Measurements from ENCODE around the gene HECW1. TPM values are rescaled to one million over a fixed set of nuclear protein-coding genes. Genes with fewer than 3 reads are reported as not detected.

The HECW1 gene
- total and polyA plus RNA-seq, 2 donors (not counting 1 experiment from before 2014, with no cell fraction given), result not detected

- ATAC-seq (ENCODE audit: low read depth) (no peak), DNase-seq (no peak)
- intact Hi-C loops (cut with micrococcal nuclease), result no loop called here
- no peak overlapping the region for H3K4me2 ChIP-seq (replicated peaks; ENCODE audit: low read depth, low read length, poor library complexity, severe bottlenecking)
- H3K27ac ChIP-seq (ENCODE audit: low read length in 2 of 2), result no peak overlapping the region
- no peak overlapping the region for H2AFZ ChIP-seq (ENCODE audit: insufficient read depth, low read depth, low read length, poor library complexity, severe bottlenecking)
- H3K4me1 ChIP-seq (ENCODE audit: control insufficient read depth in 2 of 2, insufficient read depth in 2 of 2, low read length in 2 of 2), result no peaks in the 10 kb centered on the region
- Mint-ChIP-seq H3K9me3 (ENCODE audit: insufficient read depth) (peaks cover 4% of the 10 kb centered on the region), H3K4me1 (no peaks in the 10 kb centered on the region), H3K27ac (no peak overlapping the region), H3K4me3 (no peak overlapping the region), H3K27me3 (peaks cover 17% of the 10 kb centered on the region)
- ChIA-PET CTCF (no interaction called here), POLR2A (no interaction called here)
- no peak overlapping the region for H3K4me3 ChIP-seq (ENCODE audit: control extremely low read depth in 1 of 5, extremely low read depth in 1 of 5, insufficient read depth in 1 of 5, low read depth in 2 of 5, low read length in 4 of 5)
- no peaks in the 10 kb centered on the region for H3K79me2 ChIP-seq (ENCODE audit: control insufficient read depth, insufficient read depth, low read length)
- H3K27me3 ChIP-seq (replicated peaks in 1 of 4; ENCODE audit: control extremely low read depth in 1 of 4, control insufficient read depth in 3 of 4, insufficient read depth in 4 of 4, low read length in 3 of 4), result peaks cover 0 to 2% (median 0%) of the 10 kb centered on the region in 4 experiments
- WGBS (ENCODE audit: insufficient coverage), result 8% methylated on average over 2 of the region's 2 CpGs
- H3K9me3 ChIP-seq (ENCODE audit: control extremely low read depth in 1 of 3, control insufficient read depth in 2 of 3, insufficient read depth in 1 of 3, low read length in 2 of 3), result peaks cover 0 to 8% (median 0%) of the 10 kb centered on the region in 3 donors
- TF ChIP-seq EZH2 (IDR thresholded peaks at IDR 0.05; ENCODE audit: borderline replicate concordance, insufficient read depth, low read depth, low read length, poor library complexity, severe bottlenecking), result no peak
- TF ChIP-seq, protein P1, sequence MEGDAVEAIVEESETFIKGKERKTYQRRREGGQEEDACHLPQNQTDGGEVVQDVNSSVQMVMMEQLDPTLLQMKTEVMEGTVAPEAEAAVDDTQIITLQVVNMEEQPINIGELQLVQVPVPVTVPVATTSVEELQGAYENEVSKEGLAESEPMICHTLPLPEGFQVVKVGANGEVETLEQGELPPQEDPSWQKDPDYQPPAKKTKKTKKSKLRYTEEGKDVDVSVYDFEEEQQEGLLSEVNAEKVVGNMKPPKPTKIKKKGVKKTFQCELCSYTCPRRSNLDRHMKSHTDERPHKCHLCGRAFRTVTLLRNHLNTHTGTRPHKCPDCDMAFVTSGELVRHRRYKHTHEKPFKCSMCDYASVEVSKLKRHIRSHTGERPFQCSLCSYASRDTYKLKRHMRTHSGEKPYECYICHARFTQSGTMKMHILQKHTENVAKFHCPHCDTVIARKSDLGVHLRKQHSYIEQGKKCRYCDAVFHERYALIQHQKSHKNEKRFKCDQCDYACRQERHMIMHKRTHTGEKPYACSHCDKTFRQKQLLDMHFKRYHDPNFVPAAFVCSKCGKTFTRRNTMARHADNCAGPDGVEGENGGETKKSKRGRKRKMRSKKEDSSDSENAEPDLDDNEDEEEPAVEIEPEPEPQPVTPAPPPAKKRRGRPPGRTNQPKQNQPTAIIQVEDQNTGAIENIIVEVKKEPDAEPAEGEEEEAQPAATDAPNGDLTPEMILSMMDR (IDR thresholded peaks at IDR 0.05), result no peak
- no peak overlapping the region for H3K9ac ChIP-seq (ENCODE audit: low read length)
- no peaks in the 10 kb centered on the region for H3K36me3 ChIP-seq (replicated peaks in 1 of 2; ENCODE audit: control extremely low read depth in 1 of 2, control insufficient read depth in 1 of 2, extremely low read depth in 1 of 2, insufficient read depth in 2 of 2, low read length in 1 of 2)
- H4K20me1 ChIP-seq (ENCODE audit: control insufficient read depth, insufficient read depth, low read length, poor library complexity, severe bottlenecking), result no peaks in the 10 kb centered on the region
Observed at GRCh38 chr7:43385856-43386255, 273.4 kb downstream of the HECW1 start.

GRCh38 chr7:43387932-43388331 is 275.5 kb downstream of the HECW1 start:
- peaks cover 0 to 2% (median 0%) of the 10 kb centered on the region in 4 experiments for H3K27me3 ChIP-seq (replicated peaks in 1 of 4; ENCODE audit: control extremely low read depth in 1 of 4, control insufficient read depth in 3 of 4, insufficient read depth in 4 of 4, low read length in 3 of 4)
- H2AFZ ChIP-seq (ENCODE audit: insufficient read depth, low read depth, low read length, poor library complexity, severe bottlenecking), result no peak overlapping the region
- no peaks in the 10 kb centered on the region for H3K36me3 ChIP-seq (replicated peaks in 1 of 2; ENCODE audit: control extremely low read depth in 1 of 2, control insufficient read depth in 1 of 2, extremely low read depth in 1 of 2, insufficient read depth in 2 of 2, low read length in 1 of 2)
- H3K4me1 ChIP-seq (ENCODE audit: control insufficient read depth in 2 of 2, insufficient read depth in 2 of 2, low read length in 2 of 2), result no peaks in the 10 kb centered on the region
- intact Hi-C loops (cut with micrococcal nuclease), result no loop called here
- DNase-seq (no peak), ATAC-seq (ENCODE audit: low read depth) (no peak)
- ChIA-PET POLR2A (no interaction called here), CTCF (no interaction called here)
- no peaks in the 10 kb centered on the region for H3K4me1 Mint-ChIP-seq
- peaks cover 17% of the 10 kb centered on the region for H3K27me3 Mint-ChIP-seq
- H3K9me3 ChIP-seq (ENCODE audit: control extremely low read depth in 1 of 3, control insufficient read depth in 2 of 3, insufficient read depth in 1 of 3, low read length in 2 of 3), result peaks cover 0 to 5% (median 0%) of the 10 kb centered on the region in 3 donors
- H3K4me3 Mint-ChIP-seq, result no peak overlapping the region
- WGBS (ENCODE audit: insufficient coverage), result no CpG with 5 or more reads among the region's 3 CpGs
- H4K20me1 ChIP-seq (ENCODE audit: control insufficient read depth, insufficient read depth, low read length, poor library complexity, severe bottlenecking), result no peaks in the 10 kb centered on the region
- H3K9ac ChIP-seq (ENCODE audit: low read length), result no peak overlapping the region
- TF ChIP-seq EZH2 (IDR thresholded peaks at IDR 0.05; ENCODE audit: borderline replicate concordance, insufficient read depth, low read depth, low read length, poor library complexity, severe bottlenecking), result no peak
- TF ChIP-seq, protein P1 (IDR thresholded peaks at IDR 0.05), result no peak
- H3K4me2 ChIP-seq (replicated peaks; ENCODE audit: low read depth, low read length, poor library complexity, severe bottlenecking), result no peak overlapping the region
- H3K4me3 ChIP-seq (ENCODE audit: control extremely low read depth in 1 of 5, extremely low read depth in 1 of 5, insufficient read depth in 1 of 5, low read depth in 2 of 5, low read length in 4 of 5), result no peak overlapping the region
- peaks cover 4% of the 10 kb centered on the region for H3K9me3 Mint-ChIP-seq (ENCODE audit: insufficient read depth)
- H3K79me2 ChIP-seq (ENCODE audit: control insufficient read depth, insufficient read depth, low read length), result no peaks in the 10 kb centered on the region
- no peak overlapping the region for H3K27ac ChIP-seq (ENCODE audit: low read length in 2 of 2)
- no peak overlapping the region for H3K27ac Mint-ChIP-seq

All from B cell (primary cell).